Ovary (tissue), 9 donors: ENCODE results near the gene TMEM186. TPM values are rescaled to one million over a fixed set of nuclear protein-coding genes. Genes with fewer than 3 reads are reported as not detected.

Experiments used
- DNase-seq, 5 donors: peaks; one replicate each; pipeline ENCODE4 v3.0.0-alpha.2; 2019 to 2020
- H3K27ac ChIP-seq, 2 donors: fragments of 200-600 bp; one replicate each; pipeline versions ENCODE4 v1.5.1 to v1.8.0; 2019 to 2022
- H3K27me3 ChIP-seq: fragments of 200-600 bp; one replicate; pipeline ENCODE4 v1.8.0; 2022
- H3K36me3 ChIP-seq: fragments of 200-600 bp; sonication (generic); one replicate; pipeline ENCODE4 v1.5.1; 2019
- H3K4me1 ChIP-seq: one replicate; pipeline ENCODE4 v1.8.1; 2013; ENCODE audit warnings: mild to moderate bottlenecking, moderate library complexity; ENCODE audit not compliant: insufficient read depth
- H3K4me3 ChIP-seq: fragments of 200-600 bp; sonication (generic); one replicate; pipeline ENCODE4 v1.5.1; 2017
- H3K9me3 ChIP-seq, 2 donors: fragments of 200-600 bp in 1 of 2; sonication (generic) in 1 of 2; one replicate each; pipeline versions ENCODE4 v1.5.1 to v1.8.1; 2013 to 2019; ENCODE audit warnings: mild to moderate bottlenecking in 1 of 2, moderate library complexity in 1 of 2
- CTCF ChIP-seq, 3 donors: fragments of 450-650 bp in 2 of 3; fragments of 200-600 bp in 1 of 3; IDR thresholded peaks; one replicate each; pipeline versions ENCODE4 v1.5.1 to v1.8.0; 2016 to 2022; ENCODE audit warnings: antibody characterized with exemption in 3 of 3, mild to moderate bottlenecking in 1 of 3
- EP300 ChIP-seq: sonication (generic); formaldehyde crosslinking; IDR thresholded peaks from one replicate; pipeline ENCODE4 v1.6.1; 2017; ENCODE audit warnings: antibody characterized with exemption
- POLR2A ChIP-seq: fragments of 450-650 bp; IDR thresholded peaks from one replicate; pipeline ENCODE4 v1.6.1; 2017; ENCODE audit warnings: antibody characterized with exemption, mild to moderate bottlenecking, moderate library complexity
- WGBS, 3 donors: extraction: QIAGEN DNeasy Blood & Tissue Kit in 1 of 3; methylation state at CpG; one replicate each; pipeline versions ENCODE4 v1.1.5 to v1.1.7; 2013 to 2017; 5-methylcytosine and 5-hydroxymethylcytosine counted together
- intact Hi-C, 4 donors: fragments of 100-400 bp; cut with DNase I; formaldehyde crosslinking; loops; one replicate each; pipeline versions ENCODE4 v1.11.0 to v1.15.1; 2022 to 2023
- polyA plus RNA-seq, 2 donors: library from polyadenylated mRNA; stranded (reverse); fragments of 200-250 nt in 1 of 2; fragments of 350-450 nt in 1 of 2; fragmentation: Illumina TruSeq in 1 of 2; extraction: RNeasy Lipid Tissue Mini Kit (QIAGEN cat#74804) in 1 of 2; gene quantifications; one replicate each; pipeline ENCODE4 v1.2.3, GENCODE V29; 2013 to 2014
- total RNA-seq, 7 donors: library from RNA; depleted of rRNA in 2 of 7; stranded (reverse); fragments of >200 nt in 2 of 7; fragmentation: NEBNext Ultra II Directional in 3 of 7; extraction: Animal tissue kit (Norgen Biotek cat#: 25700) in 3 of 7; gene quantifications; one replicate each; pipeline versions ENCODE4 v1.1.0 to v1.2.4, GENCODE V29; 2016 to 2023
- donor health status: DM: no; HTN: no; CAD: no; lungs with moderate emphysema.
- donor health status: DM: no; HTN: no; CAD: no.
- donor health status: Bipolar disorder and iron deficiency.
- donor health status: DM: yes; HTN: yes; CAD: no.
- donor health status: DM: no; HTN: no; CAD: no.
- donor health status: DM: yes; HTN: yes; CAD: no.

TMEM186 gene
- total and polyA plus RNA-seq, 9 donors = 4.9 to 11.3 (median 9.6) TPM

GRCh38 chr16:8826278-8826879 lies 28.9 kb upstream of the TMEM186 start:
- no peak for DNase-seq
- no peak overlapping the region for H3K27ac ChIP-seq
- WGBS, 3 donors = 69 to 75% (median 70%) methylated on average over 3 of the region's 3 CpGs
- H3K27me3 ChIP-seq = no peaks in the 10 kb centered on the region
- H3K4me3 ChIP-seq = no peak overlapping the region
- no peaks in the 10 kb centered on the region for H3K4me1 ChIP-seq
- no peak for TF ChIP-seq POLR2A
- TF ChIP-seq EP300 = no peak
- TF ChIP-seq CTCF (IDR thresholded peaks at IDR 0.05) = no peak
- no peaks in the 10 kb centered on the region for H3K9me3 ChIP-seq
- no peaks in the 10 kb centered on the region for H3K36me3 ChIP-seq
- intact Hi-C loops = loop anchor here in 1 of 4 donors (5.0 kb wide), 1 partner anchor 1384 kb away; no protein-coding TSS in a partner anchor

GRCh38 chr16:8822403-8822802 lies 25.0 kb upstream of the TMEM186 start:
- Histone ChIP-seq H3K4me3 (no peak overlapping the region), H3K27me3 (no peaks in the 10 kb centered on the region), H3K27ac (no peak overlapping the region), H3K36me3 (no peaks in the 10 kb centered on the region), H3K9me3 (no peaks in the 10 kb centered on the region), H3K4me1 (no peaks in the 10 kb centered on the region)
- intact Hi-C loops = no loop called here
- DNase-seq = no peak
- WGBS, 3 donors = 70 to 77% (median 71%) methylated on average over 3 of the region's 3 CpGs
- no peak for TF ChIP-seq EP300
- no peak for TF ChIP-seq POLR2A
- TF ChIP-seq CTCF (IDR thresholded peaks at IDR 0.05) = no peak

- no peak for DNase-seq
- Histone ChIP-seq H3K4me3 (no peak overlapping the region), H3K27ac (no peak overlapping the region), H3K4me1 (no peaks in the 10 kb centered on the region), H3K9me3 (no peaks in the 10 kb centered on the region), H3K27me3 (no peaks in the 10 kb centered on the region), H3K36me3 (no peaks in the 10 kb centered on the region)
- intact Hi-C loops = no loop called here
- WGBS, 3 donors = 84 to 88% (median 86%) methylated on average over 6 of the region's 6 CpGs
- no peak for TF ChIP-seq POLR2A
- no peak for TF ChIP-seq EP300
- no peak for TF ChIP-seq CTCF (IDR thresholded peaks at IDR 0.05)
Observed at GRCh38 chr16:8819411-8820034, 22.1 kb upstream of the TMEM186 start.

GRCh38 chr16:8818504-8819270 lies 21.2 kb upstream of the TMEM186 start:
- intact Hi-C loops = no loop called here
- no peaks in the 10 kb centered on the region for H3K9me3 ChIP-seq
- TF ChIP-seq CTCF (IDR thresholded peaks at IDR 0.05) (no peak), POLR2A (no peak), EP300 (no peak)
- no peaks in the 10 kb centered on the region for H3K36me3 ChIP-seq
- no peaks in the 10 kb centered on the region for H3K4me1 ChIP-seq
- DNase-seq = no peak
- H3K27me3 ChIP-seq = no peaks in the 10 kb centered on the region
- no peak overlapping the region for H3K4me3 ChIP-seq
- WGBS, 3 donors = 88 to 94% (median 92%) methylated on average over 10 of the region's 10 CpGs
- H3K27ac ChIP-seq = no peak overlapping the region
